22Rv1 (cell line): Measurements from ENCODE around the gene TECRL.

Source experiments
- ZFX ChIP-seq: fragments of 450-650 bp; IDR thresholded peaks from 2 replicates; pipeline ENCODE4 v1.6.1; 2017; ENCODE audit warnings: antibody characterized with exemption, borderline replicate concordance
- TF ChIP-seq, protein P1 (sequence below): fragments of 450-650 bp; IDR thresholded peaks from 2 replicates; pipeline ENCODE4 v1.5.1; 2017; ENCODE audit warnings: mild to moderate bottlenecking

DNA sequence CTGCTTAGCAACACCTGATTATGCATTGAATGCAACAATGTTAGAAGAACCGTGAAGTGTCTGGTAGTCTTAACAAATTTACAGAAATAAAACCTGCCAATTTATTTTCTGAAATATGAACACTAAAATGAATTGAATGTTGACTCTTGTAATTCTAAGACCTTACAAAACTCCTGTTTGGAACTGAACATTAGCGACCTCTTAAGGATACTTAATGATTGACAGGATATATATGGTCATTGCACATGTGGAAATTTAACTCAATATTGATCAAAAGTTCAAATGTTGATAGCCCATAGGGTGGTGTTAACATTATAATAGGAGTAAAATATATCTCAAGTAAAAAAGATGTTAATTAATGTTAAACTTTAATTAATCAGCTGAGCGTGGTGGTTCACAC is 79.1 kb downstream of the TECRL start:
- TF ChIP-seq, protein P1, sequence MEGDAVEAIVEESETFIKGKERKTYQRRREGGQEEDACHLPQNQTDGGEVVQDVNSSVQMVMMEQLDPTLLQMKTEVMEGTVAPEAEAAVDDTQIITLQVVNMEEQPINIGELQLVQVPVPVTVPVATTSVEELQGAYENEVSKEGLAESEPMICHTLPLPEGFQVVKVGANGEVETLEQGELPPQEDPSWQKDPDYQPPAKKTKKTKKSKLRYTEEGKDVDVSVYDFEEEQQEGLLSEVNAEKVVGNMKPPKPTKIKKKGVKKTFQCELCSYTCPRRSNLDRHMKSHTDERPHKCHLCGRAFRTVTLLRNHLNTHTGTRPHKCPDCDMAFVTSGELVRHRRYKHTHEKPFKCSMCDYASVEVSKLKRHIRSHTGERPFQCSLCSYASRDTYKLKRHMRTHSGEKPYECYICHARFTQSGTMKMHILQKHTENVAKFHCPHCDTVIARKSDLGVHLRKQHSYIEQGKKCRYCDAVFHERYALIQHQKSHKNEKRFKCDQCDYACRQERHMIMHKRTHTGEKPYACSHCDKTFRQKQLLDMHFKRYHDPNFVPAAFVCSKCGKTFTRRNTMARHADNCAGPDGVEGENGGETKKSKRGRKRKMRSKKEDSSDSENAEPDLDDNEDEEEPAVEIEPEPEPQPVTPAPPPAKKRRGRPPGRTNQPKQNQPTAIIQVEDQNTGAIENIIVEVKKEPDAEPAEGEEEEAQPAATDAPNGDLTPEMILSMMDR = 0 out of 2 replicates have a peak, but pooled peaks have one; percentile 14
- TF ChIP-seq ZFX = no peak
